GM12801 (cell line): Measurements from ENCODE around the gene OR2B3.

Experiments used
- CTCF ChIP-seq: IDR thresholded peaks from one replicate; pipeline ENCODE4 v1.5.1; 2011; ENCODE audit warnings: control low read depth; ENCODE audit not compliant: insufficient read length; ENCODE audit errors: extremely low read depth

The OR2B3 gene

GRCh38 chr6:29045075-29045474, 42.0 kb downstream of the OR2B3 start, which contains the start of gene OR2W1:
Gene OR2W1, minus strand, starts transcription at chr6:29045175. Its CDS starts 0 bp downstream, at chr6:29045175.
- TF ChIP-seq CTCF = no peak
